Vagina (tissue), 2 donors: ENCODE measurements around the gene GJC2. TPM values are rescaled to one million over a fixed set of nuclear protein-coding genes. Genes with fewer than 3 reads are reported as not detected.
"Not testable (repeated sequence)": the region's sequence is repeated elsewhere in the genome, so short reads cannot be mapped to it uniquely, and the experiment has no call there.

Experiments used
- DNase-seq, 2 donors: peaks; one replicate each; pipeline ENCODE4 v3.0.0-alpha.2; 2017; ENCODE audit errors: extremely low spot score in 2 of 2
- H3K27ac ChIP-seq: fragments of 200-600 bp; sonication (generic); one replicate; pipeline ENCODE4 v1.5.1; 2019
- H3K27me3 ChIP-seq: fragments of 200-600 bp; sonication (generic); one replicate; pipeline ENCODE4 v1.5.1; 2019
- H3K36me3 ChIP-seq, 2 donors: fragments of 200-600 bp; sonication (generic); one replicate each; pipeline ENCODE4 v1.5.1; 2017 to 2019
- H3K4me1 ChIP-seq: fragments of 200-600 bp; sonication (generic); one replicate; pipeline ENCODE4 v1.5.1; 2019
- H3K4me3 ChIP-seq, 2 donors: fragments of 200-600 bp; sonication (generic); 1 replicate in 1 of 2; 2 replicates in 1 of 2; pipeline ENCODE4 v1.5.1; 2016 to 2019
- H3K9me3 ChIP-seq: fragments of 200-600 bp; sonication (generic); one replicate; pipeline ENCODE4 v1.5.1; 2019
- CTCF ChIP-seq, 3 experiments: fragments of 450-650 bp in 2 of 3; fragments of 200-600 bp in 1 of 3; sonication (generic) in 1 of 3; IDR thresholded peaks; one replicate each; pipeline ENCODE4 v1.5.1; 2017 to 2019; ENCODE audit warnings: antibody characterized with exemption in 3 of 3, mild to moderate bottlenecking in 2 of 3, moderate library complexity in 2 of 3
- POLR2A ChIP-seq, 2 donors: fragments of 450-650 bp; IDR thresholded peaks; one replicate each; pipeline ENCODE4 v1.6.1; 2017; ENCODE audit warnings: antibody characterized with exemption in 2 of 2, mild to moderate bottlenecking in 2 of 2, moderate library complexity in 2 of 2
- POLR2AphosphoS5 ChIP-seq, 2 donors: sonication (generic); formaldehyde crosslinking; IDR thresholded peaks; one replicate each; pipeline ENCODE4 v1.9.0; 2017; ENCODE audit warnings: antibody characterized with exemption in 2 of 2, mild to moderate bottlenecking in 2 of 2, low read depth in 1 of 2; ENCODE audit not compliant: insufficient read depth in 1 of 2
- intact Hi-C: fragments of 100-400 bp; cut with DNase I; formaldehyde crosslinking; loops from one replicate; pipeline ENCODE4 v1.15.1; 2023
- total RNA-seq: library from RNA; depleted of rRNA; stranded (reverse); fragments of >200 nt; gene quantifications from one replicate; pipeline ENCODE4 v1.2.3, GENCODE V29; 2016

Gene GJC2
- total RNA-seq, 1 donor from 2014 or later = 4.4 TPM

GRCh38 chr1:228109962-228110488, 39.7 kb upstream of the GJC2 start:
- Histone ChIP-seq H3K27me3 (no peaks in the 10 kb centered on the region), H3K27ac (peak overlapping the region; percentile 94), H3K4me1 (peaks cover 24% of the 10 kb centered on the region), H3K4me3 (peak overlapping the region; percentile 86 to 87), H3K36me3 (peaks cover 0 to 11% of the 10 kb centered on the region in 2 donors), H3K9me3 (no peaks in the 10 kb centered on the region)
- intact Hi-C loops = no loop called here
- TF ChIP-seq POLR2AphosphoS5 (IDR thresholded peaks at IDR 0.05; ENCODE audit: insufficient read depth in 1 of 2, low read depth in 1 of 2) = no peak
- no peak for TF ChIP-seq POLR2A (IDR thresholded peaks at IDR 0.05)
- TF ChIP-seq CTCF (IDR thresholded peaks at IDR 0.05) = no peak
- DNase-seq = no peak

GRCh38 chr1:228110556-228110955, 39.2 kb upstream of the GJC2 start:
- Histone ChIP-seq H3K36me3 (peaks cover 0 to 11% of the 10 kb centered on the region in 2 donors), H3K4me3 (no peak overlapping the region), H3K27ac (peak overlapping the region; percentile 94), H3K4me1 (peaks cover 24% of the 10 kb centered on the region), H3K9me3 (no peaks in the 10 kb centered on the region), H3K27me3 (no peaks in the 10 kb centered on the region)
- TF ChIP-seq POLR2A (IDR thresholded peaks at IDR 0.05) (no peak), POLR2AphosphoS5 (IDR thresholded peaks at IDR 0.05; ENCODE audit: insufficient read depth in 1 of 2, low read depth in 1 of 2) (no peak), CTCF (IDR thresholded peaks at IDR 0.05) (no peak)
- intact Hi-C loops = no loop called here
- no peak for DNase-seq

- DNase-seq, H3K27me3 ChIP-seq, intact Hi-C loops: not testable (repeated sequence)
Observed at GRCh38 chr1:228111315-228111714, 38.4 kb upstream of the GJC2 start.

GRCh38 chr1:228112167-228112566, 37.6 kb upstream of the GJC2 start:
- H3K27me3 ChIP-seq = no peaks in the 10 kb centered on the region
- TF ChIP-seq POLR2AphosphoS5 (IDR thresholded peaks at IDR 0.05; ENCODE audit: insufficient read depth in 1 of 2, low read depth in 1 of 2) = no peak
- no peak for TF ChIP-seq CTCF (IDR thresholded peaks at IDR 0.05)
- no peak for TF ChIP-seq POLR2A (IDR thresholded peaks at IDR 0.05)
- peaks cover 0 to 5% of the 10 kb centered on the region in 2 donors for H3K36me3 ChIP-seq
- no peak overlapping the region for H3K4me3 ChIP-seq
- no peak for DNase-seq
- peaks cover 24% of the 10 kb centered on the region for H3K4me1 ChIP-seq
- intact Hi-C loops = no loop called here
- no peak overlapping the region for H3K27ac ChIP-seq
- H3K9me3 ChIP-seq = no peaks in the 10 kb centered on the region

More at GRCh38 chr1:228111315-228111714, 38.4 kb upstream of the GJC2 start:
- H3K27ac ChIP-seq, H3K9me3 ChIP-seq, H3K4me3 ChIP-seq: not testable (repeated sequence)
- peaks cover 24% of the 10 kb centered on the region for H3K4me1 ChIP-seq
- H3K36me3 ChIP-seq = peaks cover 0 to 11% of the 10 kb centered on the region in 2 donors

GRCh38 chr1:228112617-228113016, 37.1 kb upstream of the GJC2 start:
- Histone ChIP-seq H3K27me3 (no peaks in the 10 kb centered on the region), H3K36me3 (peaks cover 0 to under 1% of the 10 kb centered on the region in 2 donors), H3K9me3 (no peaks in the 10 kb centered on the region), H3K4me3 (no peak overlapping the region), H3K4me1 (peaks cover 23% of the 10 kb centered on the region), H3K27ac (no peak overlapping the region)
- intact Hi-C loops = no loop called here
- TF ChIP-seq CTCF (IDR thresholded peaks at IDR 0.05) (no peak), POLR2AphosphoS5 (IDR thresholded peaks at IDR 0.05; ENCODE audit: insufficient read depth in 1 of 2, low read depth in 1 of 2) (no peak), POLR2A (IDR thresholded peaks at IDR 0.05) (no peak)
- no peak for DNase-seq
